ENCODE results near the gene DNALI1.

DNA sequence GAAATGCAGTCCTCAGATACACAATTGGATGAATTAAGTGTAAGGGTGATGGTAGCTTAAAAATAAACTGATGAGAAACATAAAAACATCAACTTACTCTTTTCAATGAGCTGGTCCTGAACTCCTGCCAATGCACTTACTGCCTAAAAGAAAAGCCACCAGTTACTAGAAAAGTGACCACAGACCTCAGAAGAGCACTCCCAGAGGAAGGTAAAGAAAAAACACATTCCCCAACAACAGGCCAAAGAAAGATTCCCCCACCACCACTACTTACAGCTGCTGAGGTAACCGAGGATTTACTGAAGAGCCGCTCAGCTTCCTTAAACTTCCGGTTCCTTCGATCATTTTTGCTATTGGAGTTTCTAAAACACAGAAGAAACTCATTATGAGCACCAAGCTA is 47.6 kb upstream of the DNALI1 start:
- TF ChIP-seq GATA1 (IDR thresholded peaks at IDR 0.05; ENCODE audit: low read depth, low read length): no peak
- no peak for TF ChIP-seq POLR2A (IDR thresholded peaks at IDR 0.05; ENCODE audit: low read length)
